Lung microvascular endothelial cell (primary cell): ENCODE measurements around the gene LRRC8B. TPM values are rescaled to one million over a fixed set of nuclear protein-coding genes. Genes with fewer than 3 reads are reported as not detected.
A peak's percentile ranks its signal among the peaks of the same experiment; 100 is the strongest.
"Not testable (repeated sequence)": the region's sequence is repeated elsewhere in the genome, so short reads cannot be mapped to it uniquely, and the experiment has no call there.

ENCODE experiments used
- DNase-seq, 2 donors: peaks; one replicate each; pipeline versions ENCODE4 v3.0.0 to v3.0.0-alpha.2; 2010; ENCODE audit warnings: low read depth in 2 of 2
- total RNA-seq: library from RNA; depleted of rRNA; stranded (reverse); fragments of >200 nt; gene quantifications from 2 replicates; pipeline ENCODE4 v1.2.1, GENCODE V29; 2014

The LRRC8B gene
- total RNA-seq, 1 donor from 2014 or later: 1.2 TPM

GRCh38 chr1:89581859-89582258 lies 57.2 kb downstream of the LRRC8B start:
- no peak for DNase-seq

GRCh38 chr1:89582571-89582970 lies 57.9 kb downstream of the LRRC8B start:
- DNase-seq: no peak

GRCh38 chr1:89584211-89584610 lies 59.6 kb downstream of the LRRC8B start:
- DNase-seq: no peak

- no peak for DNase-seq
These were observed 60.2 kb downstream of the LRRC8B start for GRCh38 chr1:89584781-89585180.

GRCh38 chr1:89587729-89588161 lies 63.1 kb downstream of the LRRC8B start:
- no peak for DNase-seq

GRCh38 chr1:89588480-89588879 lies 63.9 kb downstream of the LRRC8B start:
- no peak for DNase-seq

- DNase-seq: peak in 1 of 2 donors; percentile 79
These were observed 64.9 kb downstream of the LRRC8B start for GRCh38 chr1:89589515-89589914.

DNA sequence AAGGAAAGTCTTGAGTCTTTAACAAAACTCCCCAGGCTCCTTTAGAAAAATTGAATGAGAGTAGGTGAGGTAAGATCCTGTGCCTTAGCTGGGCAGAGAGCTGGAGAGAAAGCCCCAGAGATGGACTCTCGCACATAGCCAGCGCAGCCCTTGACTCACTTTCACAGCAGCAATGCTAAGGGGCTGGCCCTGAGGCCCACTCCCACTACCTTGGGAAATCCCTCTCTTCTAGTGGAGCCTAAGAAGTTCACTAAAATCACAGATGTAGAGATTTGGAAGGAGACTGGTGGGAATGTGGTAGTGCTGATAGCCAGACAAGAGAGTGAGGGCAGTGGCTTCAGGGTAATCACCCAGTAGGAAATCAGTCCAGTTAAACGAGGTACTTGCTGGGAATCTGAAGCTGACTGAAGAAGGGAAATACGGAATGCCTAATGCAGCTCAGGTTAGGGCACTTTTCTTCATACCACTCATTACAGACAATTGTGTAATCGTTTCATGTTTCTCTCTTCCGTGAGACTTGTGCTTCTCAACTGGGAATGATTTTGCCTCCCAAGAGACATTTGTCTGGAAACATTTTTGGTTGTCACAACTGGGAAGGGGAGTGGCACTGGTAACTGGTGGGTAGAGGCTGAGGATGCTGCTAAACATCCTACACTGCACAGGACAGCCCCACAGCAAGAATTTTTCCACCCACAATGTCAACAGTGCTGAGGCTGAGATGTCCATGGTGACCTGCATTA lies 65.9 kb downstream of the LRRC8B start:
- no peak for DNase-seq

- DNase-seq: not testable (repeated sequence)
These were observed 68.3 kb downstream of the LRRC8B start for GRCh38 chr1:89592861-89593302.

- no peak for DNase-seq
These were observed 69.6 kb downstream of the LRRC8B start for GRCh38 chr1:89594096-89594740.

DNA sequence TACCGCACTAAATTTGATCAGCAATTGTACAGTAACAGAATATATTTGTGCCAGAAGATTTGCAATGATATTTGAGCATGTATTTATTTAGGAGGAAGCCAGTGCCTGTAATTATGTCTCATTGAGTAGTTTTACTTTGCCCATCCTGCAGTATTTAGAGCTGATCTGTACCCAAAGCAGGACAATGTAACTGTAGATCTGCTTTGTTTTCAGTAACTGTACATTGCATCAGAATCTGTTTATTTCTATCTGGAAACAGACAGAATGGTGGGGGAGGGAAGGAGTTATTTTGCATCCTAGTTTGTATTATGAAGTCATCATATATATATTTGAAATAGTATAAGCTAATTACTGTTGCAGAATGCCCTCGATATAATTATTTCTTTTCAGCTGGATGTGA lies 72.1 kb downstream of the LRRC8B start:
- DNase-seq: no peak

GRCh38 chr1:89598450-89599331 lies 74.1 kb downstream of the LRRC8B start:
- peak; percentile 55 to 62 for DNase-seq

- no peak for DNase-seq
These were observed 74.7 kb downstream of the LRRC8B start for GRCh38 chr1:89599332-89599630.

GRCh38 chr1:89600451-89601224 lies 76.0 kb downstream of the LRRC8B start:
- DNase-seq: no peak

- DNase-seq: no peak
These were observed 78.3 kb downstream of the LRRC8B start for GRCh38 chr1:89602871-89603404.

GRCh38 chr1:89603651-89604413 lies 79.2 kb downstream of the LRRC8B start:
- DNase-seq: peak in 1 of 2 donors; percentile 45

- no peak for DNase-seq
These were observed 79.7 kb downstream of the LRRC8B start for GRCh38 chr1:89604414-89604735.

GRCh38 chr1:89605692-89606091 lies 81.1 kb downstream of the LRRC8B start:
- DNase-seq: peak; percentile 32 to 86

DNA sequence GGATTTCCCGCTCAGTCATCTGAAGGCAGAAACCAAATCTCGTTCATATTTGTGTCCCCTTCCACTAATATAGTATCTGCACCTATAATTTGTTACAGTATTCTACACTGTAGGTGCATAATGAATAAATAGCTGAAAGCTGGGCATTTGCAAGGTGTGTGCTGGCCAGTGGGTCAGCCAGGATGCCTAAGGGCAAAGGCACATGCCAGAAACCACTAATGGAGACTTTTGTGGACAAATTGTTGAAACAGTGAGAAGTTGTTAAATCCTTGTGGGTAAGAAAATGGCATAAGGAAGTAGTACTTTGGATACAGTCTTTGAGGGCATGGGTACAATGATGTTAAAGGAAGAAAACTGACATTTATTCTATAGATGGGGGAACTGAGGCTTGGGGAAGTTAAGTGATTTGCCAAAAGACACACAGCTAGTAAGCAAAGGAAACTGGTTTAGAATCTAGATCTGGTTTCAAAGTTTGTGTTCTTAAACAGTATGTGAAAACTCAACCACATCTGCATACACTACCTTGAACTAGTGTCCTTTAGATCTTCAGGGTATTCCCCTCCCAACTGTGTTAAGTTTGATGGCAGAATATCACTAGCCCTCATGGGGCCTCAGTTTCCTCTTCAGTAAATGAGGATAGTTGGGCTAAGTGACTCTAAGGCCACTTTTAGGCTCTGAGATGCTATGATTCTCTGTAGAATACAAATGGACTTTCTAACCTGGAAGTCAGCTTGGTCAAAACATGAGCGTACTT lies 81.8 kb downstream of the LRRC8B start:
- DNase-seq: no peak

DNA sequence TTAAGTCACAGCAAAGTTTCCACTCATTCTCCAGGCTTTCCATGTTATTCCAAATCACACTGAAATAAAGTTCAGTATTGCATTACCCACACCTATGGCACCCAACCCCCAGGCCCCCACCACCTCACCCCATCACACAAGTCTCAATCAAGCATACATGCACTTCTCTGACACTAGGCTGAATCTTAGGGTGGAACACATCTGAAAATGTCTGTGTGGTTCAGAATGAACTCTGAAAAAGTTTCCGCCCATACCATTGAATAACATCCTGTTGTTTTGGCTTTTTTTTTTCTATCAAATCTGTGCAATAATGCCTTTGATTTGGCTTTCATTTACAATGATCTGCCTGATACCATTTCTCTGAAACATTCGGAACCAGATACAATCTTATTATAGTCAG lies 82.5 kb downstream of the LRRC8B start:
- DNase-seq: peak in 1 of 2 donors; percentile 17
